GM12878 (cell line): ENCODE data around the gene STON2. TPM values are rescaled to one million over a fixed set of nuclear protein-coding genes. Genes with fewer than 3 reads are reported as not detected.

ENCODE experiments used
- ATAC-seq: fragments of 200-7000 bp; cut with Tn5 transposase; 3 replicates; pipeline ENCODE4 v1.9.1; 2020; ENCODE audit warnings: mild to moderate bottlenecking, moderate library complexity
- BruUV-seq: library from RNA; stranded (reverse); fragments of 400-500 nt; replicated peaks from 2 replicates; lab custom pipeline; 2021; lab: Mats Ljungman, UMichigan
- CTCF ChIA-PET: fragments of 300-600 bp; sonication (Branson Sonifier 250); formaldehyde crosslinking; extraction: SDS; loops from one replicate; lab custom pipeline; 2021; ENCODE audit warnings: inconsistent platforms; lab: Yijun Ruan, JAX
- POLR2A ChIA-PET: fragments of 350-600 bp; formaldehyde crosslinking; extraction: SDS; loops from one replicate; lab custom pipeline; 2021; ENCODE audit warnings: inconsistent platforms; lab: Charles Lee
- RAD21 ChIA-PET: fragments of 300-600 bp; sonication (Branson Sonifier 250); formaldehyde crosslinking; loops from one replicate; lab custom pipeline; 2023; ENCODE audit warnings: antibody characterized with exemption; ENCODE audit not compliant: unreplicated experiment; lab: Charles Lee
- SMC1A ChIA-PET: fragments of 300-600 bp; sonication (Branson Sonifier 250); formaldehyde crosslinking; loops from one replicate; lab custom pipeline; 2023; ENCODE audit not compliant: unreplicated experiment, uncharacterized antibody; lab: Charles Lee
- DNase-seq: peaks from one replicate; pipeline ENCODE4 v3.0.0-alpha.2; 2011; ENCODE audit warnings: low read depth, low spot score
- FAIRE-seq: peaks from 3 replicates; lab custom pipeline; 2011; peaks lifted over from hg19 to GRCh38; lab: Jason Lieb, UNC
- H2AFZ ChIP-seq: 2 replicates; pipeline ENCODE4 v1.6.0; 2011; ENCODE audit warnings: low read depth, low read length, control low read depth; ENCODE audit not compliant: control insufficient read depth
- H3K27ac ChIP-seq: 2 replicates; pipeline ENCODE4 v1.5.1; 2011; ENCODE audit warnings: control low read depth; ENCODE audit not compliant: control insufficient read depth, insufficient read depth
- H3K27me3 ChIP-seq, 2 experiments: replicated peaks in 1 of 2; 2 replicates each; pipeline versions ENCODE4 v1.6.0 to v1.6.1; 2011; ENCODE audit warnings: low read length in 1 of 2; ENCODE audit not compliant: control insufficient read depth in 2 of 2, insufficient read depth in 2 of 2
- H3K36me3 ChIP-seq, 2 experiments: 2 replicates each; pipeline ENCODE4 v1.5.1; 2011; ENCODE audit warnings: low read length in 1 of 2; ENCODE audit not compliant: control insufficient read depth in 2 of 2, insufficient read depth in 2 of 2
- H3K4me1 ChIP-seq: 2 replicates; pipeline ENCODE4 v1.6.1; 2011; ENCODE audit warnings: mild to moderate bottlenecking, low read length, moderate library complexity, mixed read lengths; ENCODE audit not compliant: control insufficient read depth, insufficient read depth
- H3K4me2 ChIP-seq: 2 replicates; pipeline ENCODE4 v1.6.0; 2011; ENCODE audit warnings: control low read depth; ENCODE audit not compliant: control insufficient read depth, insufficient read depth
- H3K4me3 ChIP-seq: fragments of 200-600 bp; sonication (generic); 2 replicates; pipeline ENCODE4 v1.5.1; 2016
- H3K79me2 ChIP-seq: 2 replicates; pipeline ENCODE4 v1.6.0; 2011; ENCODE audit warnings: low read length; ENCODE audit not compliant: control insufficient read depth, insufficient read depth
- H3K9ac ChIP-seq: 2 replicates; pipeline ENCODE4 v1.8.0; 2011; ENCODE audit warnings: low read length, control low read depth, mixed read lengths; ENCODE audit not compliant: control insufficient read depth, insufficient read depth
- H3K9me3 ChIP-seq: replicated peaks from 3 replicates; pipeline ENCODE4 v1.5.1; 2011; ENCODE audit warnings: mild to moderate bottlenecking, low read length; ENCODE audit not compliant: control insufficient read depth, insufficient read depth
- H4K20me1 ChIP-seq: 2 replicates; pipeline ENCODE4 v1.6.0; 2011; ENCODE audit not compliant: control insufficient read depth, insufficient read depth
- EED ChIP-seq: sonication (generic); IDR thresholded peaks from 2 replicates; pipeline ENCODE4 v1.6.1; 2016; ENCODE audit warnings: antibody characterized with exemption, low read depth
- WGBS: methylation state at CpG from one replicate; pipeline ENCODE4 v1.1.6; 2016; ENCODE audit warnings: low lambda C conversion rate; ENCODE audit not compliant: insufficient replicate concordance, insufficient coverage; ENCODE audit errors: missing lambda C conversion rate; 5-methylcytosine and 5-hydroxymethylcytosine counted together
- in situ Hi-C: fragments of 300-500 bp; cut with MboI; formaldehyde crosslinking; loops from 9 replicates; pipeline ENCODE4 v1.14.3; 2018; ENCODE audit warnings: mixed read lengths
- intact Hi-C: fragments of 100-400 bp; cut with micrococcal nuclease; formaldehyde crosslinking; loops from one replicate; pipeline ENCODE4 v1.14.2; 2022; ENCODE audit not compliant: unreplicated experiment
- polyA plus RNA-seq, 11 experiments: library from polyadenylated mRNA; depleted of rRNA in 4 of 11; unstranded in 6 of 11; stranded (reverse) in 5 of 11; fragments of >200 nt; fragmentation: Nextera tagmentation in 4 of 11; fragmentation: Illumina TruSeq in 1 of 11; extraction: Ambion mirVana in 4 of 11; extraction: Trizol in 1 of 11; gene quantifications; 1 replicate in 1 of 11; 2 replicates in 10 of 11; pipeline versions ENCODE4 v1.2.1 to v1.2.3, GENCODE V29; 2011 to 2016; ENCODE audit warnings: inconsistent platforms in 2 of 11, missing spikeins in 2 of 11, low read depth in 1 of 11
- total RNA-seq, 4 experiments: library from RNA; depleted of rRNA in 3 of 4; stranded (reverse); fragments of >200 nt in 3 of 4; fragmentation: Illumina TruSeq in 1 of 4; extraction: Trizol in 1 of 4; gene quantifications; 2 replicates each; pipeline versions ENCODE4 v1.2.1 to v1.2.3, GENCODE V29; 2013 to 2021
- TF ChIP-seq, protein P1 (sequence below): IDR thresholded peaks from 2 replicates; pipeline ENCODE4 v1.6.1; 2012; ENCODE audit warnings: mild to moderate bottlenecking, low read depth, low read length
- TF ChIP-seq, protein P2 (sequence below): fragments of 450-650 bp; formaldehyde crosslinking; IDR thresholded peaks from 2 replicates; pipeline ENCODE4 v1.4.0; 2020; ENCODE audit warnings: mild to moderate bottlenecking, moderate library complexity

STON2 gene
- total and polyA plus RNA-seq, 10 of the 15 experiments (the other 5 are each of a cell fraction or from before 2014, with no cell fraction given): 0.03 to 0.13 (median 0.03) TPM; not detected in 7

DNA sequence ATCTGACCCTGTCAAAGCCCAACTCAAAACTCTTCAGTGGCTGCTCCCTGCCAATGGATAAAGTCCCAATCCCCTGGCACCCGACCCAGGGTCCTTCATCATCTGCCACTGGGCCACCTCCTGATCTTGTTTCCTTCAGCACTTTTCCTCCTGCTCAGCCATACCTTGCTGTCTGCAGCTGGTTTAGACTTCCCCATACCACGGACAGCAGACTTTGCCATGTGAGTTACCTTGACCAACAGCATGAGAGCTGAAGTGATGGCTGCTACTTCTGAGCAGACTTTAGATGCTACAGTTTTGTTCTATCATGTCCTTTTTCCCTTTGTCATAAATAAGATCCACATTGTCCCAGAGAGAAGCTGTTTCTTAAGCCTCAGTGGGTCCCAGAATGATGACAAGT, 33.3 kb upstream of the STON2 start:
- H3K27me3 ChIP-seq: peaks cover 10 to 22% of the 10 kb centered on the region in 2 experiments

More for the DNA sequence above, 33.3 kb upstream of the STON2 start:
- no peak for ATAC-seq
- DNase-seq: no peak
- Histone ChIP-seq H3K9ac (no peak overlapping the region), H2AFZ (no peak overlapping the region), H3K4me1 (no peaks in the 10 kb centered on the region), H3K4me3 (no peak overlapping the region), H4K20me1 (no peaks in the 10 kb centered on the region), H3K4me2 (no peak overlapping the region), H3K9me3 (no peaks in the 10 kb centered on the region)
- 0% methylated on average over 2 of the region's 2 CpGs for WGBS
- ChIA-PET CTCF (interaction anchor here (1.0 kb wide), 1 partner anchor 31 kb away, joined by 5 read pairs; no protein-coding TSS in a partner anchor), POLR2A (no interaction called here)
- BruUV-seq: no TSS peak
- intact Hi-C loops: no loop called here
- no peak for FAIRE-seq
- no peak for TF ChIP-seq EED
- TF ChIP-seq, protein P1, sequence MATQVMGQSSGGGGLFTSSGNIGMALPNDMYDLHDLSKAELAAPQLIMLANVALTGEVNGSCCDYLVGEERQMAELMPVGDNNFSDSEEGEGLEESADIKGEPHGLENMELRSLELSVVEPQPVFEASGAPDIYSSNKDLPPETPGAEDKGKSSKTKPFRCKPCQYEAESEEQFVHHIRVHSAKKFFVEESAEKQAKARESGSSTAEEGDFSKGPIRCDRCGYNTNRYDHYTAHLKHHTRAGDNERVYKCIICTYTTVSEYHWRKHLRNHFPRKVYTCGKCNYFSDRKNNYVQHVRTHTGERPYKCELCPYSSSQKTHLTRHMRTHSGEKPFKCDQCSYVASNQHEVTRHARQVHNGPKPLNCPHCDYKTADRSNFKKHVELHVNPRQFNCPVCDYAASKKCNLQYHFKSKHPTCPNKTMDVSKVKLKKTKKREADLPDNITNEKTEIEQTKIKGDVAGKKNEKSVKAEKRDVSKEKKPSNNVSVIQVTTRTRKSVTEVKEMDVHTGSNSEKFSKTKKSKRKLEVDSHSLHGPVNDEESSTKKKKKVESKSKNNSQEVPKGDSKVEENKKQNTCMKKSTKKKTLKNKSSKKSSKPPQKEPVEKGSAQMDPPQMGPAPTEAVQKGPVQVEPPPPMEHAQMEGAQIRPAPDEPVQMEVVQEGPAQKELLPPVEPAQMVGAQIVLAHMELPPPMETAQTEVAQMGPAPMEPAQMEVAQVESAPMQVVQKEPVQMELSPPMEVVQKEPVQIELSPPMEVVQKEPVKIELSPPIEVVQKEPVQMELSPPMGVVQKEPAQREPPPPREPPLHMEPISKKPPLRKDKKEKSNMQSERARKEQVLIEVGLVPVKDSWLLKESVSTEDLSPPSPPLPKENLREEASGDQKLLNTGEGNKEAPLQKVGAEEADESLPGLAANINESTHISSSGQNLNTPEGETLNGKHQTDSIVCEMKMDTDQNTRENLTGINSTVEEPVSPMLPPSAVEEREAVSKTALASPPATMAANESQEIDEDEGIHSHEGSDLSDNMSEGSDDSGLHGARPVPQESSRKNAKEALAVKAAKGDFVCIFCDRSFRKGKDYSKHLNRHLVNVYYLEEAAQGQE: peak; percentile 58; the same call in 1 of the 2 replicates
- TF ChIP-seq, protein P2, sequence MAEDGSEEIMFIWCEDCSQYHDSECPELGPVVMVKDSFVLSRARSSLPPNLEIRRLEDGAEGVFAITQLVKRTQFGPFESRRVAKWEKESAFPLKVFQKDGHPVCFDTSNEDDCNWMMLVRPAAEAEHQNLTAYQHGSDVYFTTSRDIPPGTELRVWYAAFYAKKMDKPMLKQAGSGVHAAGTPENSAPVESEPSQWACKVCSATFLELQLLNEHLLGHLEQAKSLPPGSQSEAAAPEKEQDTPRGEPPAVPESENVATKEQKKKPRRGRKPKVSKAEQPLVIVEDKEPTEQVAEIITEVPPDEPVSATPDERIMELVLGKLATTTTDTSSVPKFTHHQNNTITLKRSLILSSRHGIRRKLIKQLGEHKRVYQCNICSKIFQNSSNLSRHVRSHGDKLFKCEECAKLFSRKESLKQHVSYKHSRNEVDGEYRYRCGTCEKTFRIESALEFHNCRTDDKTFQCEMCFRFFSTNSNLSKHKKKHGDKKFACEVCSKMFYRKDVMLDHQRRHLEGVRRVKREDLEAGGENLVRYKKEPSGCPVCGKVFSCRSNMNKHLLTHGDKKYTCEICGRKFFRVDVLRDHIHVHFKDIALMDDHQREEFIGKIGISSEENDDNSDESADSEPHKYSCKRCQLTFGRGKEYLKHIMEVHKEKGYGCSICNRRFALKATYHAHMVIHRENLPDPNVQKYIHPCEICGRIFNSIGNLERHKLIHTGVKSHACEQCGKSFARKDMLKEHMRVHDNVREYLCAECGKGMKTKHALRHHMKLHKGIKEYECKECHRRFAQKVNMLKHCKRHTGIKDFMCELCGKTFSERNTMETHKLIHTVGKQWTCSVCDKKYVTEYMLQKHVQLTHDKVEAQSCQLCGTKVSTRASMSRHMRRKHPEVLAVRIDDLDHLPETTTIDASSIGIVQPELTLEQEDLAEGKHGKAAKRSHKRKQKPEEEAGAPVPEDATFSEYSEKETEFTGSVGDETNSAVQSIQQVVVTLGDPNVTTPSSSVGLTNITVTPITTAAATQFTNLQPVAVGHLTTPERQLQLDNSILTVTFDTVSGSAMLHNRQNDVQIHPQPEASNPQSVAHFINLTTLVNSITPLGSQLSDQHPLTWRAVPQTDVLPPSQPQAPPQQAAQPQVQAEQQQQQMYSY (CRISPR knock-in tag): no peak
- TF ChIP-seq, all 136 proteins: peak for 1
- ChIA-PET SMC1A (interaction anchor here (1.3 kb wide), 1 partner anchor 164 kb away, joined by 3 read pairs; no protein-coding TSS in a partner anchor), RAD21 (no interaction called here)
- in situ Hi-C loops: no loop called here
- Histone ChIP-seq H3K79me2 (no peaks in the 10 kb centered on the region), H3K27ac (no peak overlapping the region), H3K36me3 (no peaks in the 10 kb centered on the region)
